Activated CD8-positive, alpha-beta memory T cell treated with anti-CD3 and anti-CD28 coated beads for 48 hours (primary cell): ENCODE results near the gene EMX2.

ENCODE experiments used
- DNase-seq, 3 experiments: peaks; one replicate each; pipeline ENCODE4 v3.0.0-alpha.2; 2020; ENCODE audit warnings: low read depth in 2 of 3, low spot score in 2 of 3

Gene EMX2

DNA sequence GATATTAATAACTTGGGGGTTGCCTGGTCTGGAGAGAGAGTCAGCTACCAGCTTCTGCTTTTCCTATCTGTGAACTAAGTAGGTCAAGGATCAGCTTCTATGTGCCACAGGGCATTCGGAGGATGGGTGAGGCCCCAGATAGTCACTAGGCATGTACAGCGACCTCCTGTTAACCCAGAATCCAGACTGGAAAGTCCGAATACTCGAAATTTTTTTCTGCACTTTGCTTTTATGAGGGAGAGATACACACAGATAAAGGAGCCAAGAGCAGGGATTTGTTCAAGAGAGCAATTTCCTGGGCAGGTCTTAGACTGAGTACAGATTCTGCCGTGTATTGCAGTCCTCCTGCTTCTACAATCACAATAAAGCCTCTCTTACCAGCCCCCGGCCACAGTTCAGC is 54.2 kb downstream of the EMX2 start:
- DNase-seq = no peak

DNA sequence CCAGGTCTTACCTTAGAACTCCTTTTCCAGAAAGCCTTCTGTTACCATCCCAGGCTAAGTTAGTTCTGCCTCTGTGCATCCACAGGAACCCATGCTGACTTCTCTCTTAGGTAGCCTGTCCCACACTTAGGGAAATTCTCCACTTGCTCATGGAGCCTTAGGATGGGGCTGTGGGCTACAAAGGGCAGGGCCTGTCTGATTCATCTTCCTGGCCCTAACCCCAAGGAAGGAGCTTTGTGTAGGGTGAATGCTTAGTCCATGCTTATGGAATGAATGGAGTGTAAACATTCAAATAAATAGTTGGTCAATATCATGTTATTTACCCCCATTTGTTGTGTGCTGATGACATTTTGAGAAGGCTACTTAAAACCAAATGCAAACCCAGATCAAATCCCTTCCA is 54.7 kb downstream of the EMX2 start:
- no peak for DNase-seq
